ENCODE measurements around the gene LMNA. TPM values are rescaled to one million over a fixed set of nuclear protein-coding genes. Genes with fewer than 3 reads are reported as not detected.

The LMNA gene
- total and polyA plus RNA-seq, 8 donors: 53.1 to 630 (median 244) TPM

DNA sequence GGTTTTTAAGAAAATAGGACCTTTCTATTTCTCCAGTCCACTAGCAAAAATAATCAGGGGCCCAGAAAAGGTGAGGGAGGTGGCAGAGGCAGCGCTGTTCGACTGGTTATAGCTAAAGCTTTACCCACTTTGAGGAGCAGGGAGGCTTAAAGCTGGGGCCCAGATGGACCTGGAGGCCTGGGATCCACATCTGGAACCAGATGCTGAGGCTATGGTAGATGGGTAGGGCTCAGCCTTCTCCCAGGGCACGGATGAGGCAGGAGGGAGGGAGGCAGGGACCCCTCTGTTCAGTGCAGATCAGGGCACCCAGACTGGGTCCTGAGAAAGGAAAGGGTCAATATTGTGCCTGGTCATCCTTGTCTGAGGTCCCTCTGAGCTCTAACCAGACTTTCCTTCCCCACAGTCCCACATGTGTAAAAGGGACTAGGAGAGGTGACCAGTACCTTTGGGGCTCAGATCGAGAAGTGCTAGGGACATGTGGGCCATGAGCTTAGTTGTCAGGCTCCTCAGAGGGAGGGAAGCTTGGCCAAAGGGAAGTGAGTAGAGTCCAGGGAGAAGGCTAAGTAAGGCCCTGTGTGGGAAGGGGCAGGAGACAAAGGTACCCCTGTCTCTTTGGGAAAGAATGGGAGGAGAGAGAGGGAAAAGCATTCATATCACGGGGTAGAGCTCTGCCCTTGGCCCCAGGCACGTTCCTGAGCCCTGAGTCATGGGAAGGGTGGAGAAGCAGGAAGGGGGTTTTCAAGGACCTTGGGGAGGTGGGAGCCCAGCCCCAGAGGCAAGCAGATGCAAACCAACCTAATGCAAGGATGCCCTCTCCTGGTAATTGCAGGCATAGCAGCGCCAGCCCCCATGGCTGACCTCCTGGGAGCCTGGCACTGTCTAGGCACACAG is 15.4 kb downstream of the LMNA start:
- TF ChIP-seq, protein P1, sequence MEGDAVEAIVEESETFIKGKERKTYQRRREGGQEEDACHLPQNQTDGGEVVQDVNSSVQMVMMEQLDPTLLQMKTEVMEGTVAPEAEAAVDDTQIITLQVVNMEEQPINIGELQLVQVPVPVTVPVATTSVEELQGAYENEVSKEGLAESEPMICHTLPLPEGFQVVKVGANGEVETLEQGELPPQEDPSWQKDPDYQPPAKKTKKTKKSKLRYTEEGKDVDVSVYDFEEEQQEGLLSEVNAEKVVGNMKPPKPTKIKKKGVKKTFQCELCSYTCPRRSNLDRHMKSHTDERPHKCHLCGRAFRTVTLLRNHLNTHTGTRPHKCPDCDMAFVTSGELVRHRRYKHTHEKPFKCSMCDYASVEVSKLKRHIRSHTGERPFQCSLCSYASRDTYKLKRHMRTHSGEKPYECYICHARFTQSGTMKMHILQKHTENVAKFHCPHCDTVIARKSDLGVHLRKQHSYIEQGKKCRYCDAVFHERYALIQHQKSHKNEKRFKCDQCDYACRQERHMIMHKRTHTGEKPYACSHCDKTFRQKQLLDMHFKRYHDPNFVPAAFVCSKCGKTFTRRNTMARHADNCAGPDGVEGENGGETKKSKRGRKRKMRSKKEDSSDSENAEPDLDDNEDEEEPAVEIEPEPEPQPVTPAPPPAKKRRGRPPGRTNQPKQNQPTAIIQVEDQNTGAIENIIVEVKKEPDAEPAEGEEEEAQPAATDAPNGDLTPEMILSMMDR (IDR thresholded peaks at IDR 0.05): peak in 6 of 7 experiments; percentile 65 to 99 (median 98)
- TF ChIP-seq EP300 (IDR thresholded peaks at IDR 0.05) (no peak), POLR2A (IDR thresholded peaks at IDR 0.05) (no peak), POLR2AphosphoS5 (IDR thresholded peaks at IDR 0.05) (peak; percentile 48 to 82 (median 53))
- Histone ChIP-seq H3K4me1 (peaks cover 58 to 74% (median 60%) of the 10 kb centered on the region in 4 donors), H3K27me3 (no peaks in the 10 kb centered on the region), H3K4me3 (peak overlapping the region in 2 of 4 donors; percentile 7), H3K27ac (peak overlapping the region; percentile 62 to 99 (median 93)), H3K9me3 (no peaks in the 10 kb centered on the region), H3K36me3 (peaks cover 45 to 46% (median 46%) of the 10 kb centered on the region in 4 donors)
- intact Hi-C loops (cut with DNase I; ENCODE audit: low total_unique reads): loop anchor here (5.0 kb wide), 1 partner anchor 33 kb away; no protein-coding TSS in a partner anchor
- 27 to 36% (median 34%) methylated on average over 7 of the region's 7 CpGs for WGBS, 5 donors
- peak; percentile 86 to 97 for DNase-seq

DNA sequence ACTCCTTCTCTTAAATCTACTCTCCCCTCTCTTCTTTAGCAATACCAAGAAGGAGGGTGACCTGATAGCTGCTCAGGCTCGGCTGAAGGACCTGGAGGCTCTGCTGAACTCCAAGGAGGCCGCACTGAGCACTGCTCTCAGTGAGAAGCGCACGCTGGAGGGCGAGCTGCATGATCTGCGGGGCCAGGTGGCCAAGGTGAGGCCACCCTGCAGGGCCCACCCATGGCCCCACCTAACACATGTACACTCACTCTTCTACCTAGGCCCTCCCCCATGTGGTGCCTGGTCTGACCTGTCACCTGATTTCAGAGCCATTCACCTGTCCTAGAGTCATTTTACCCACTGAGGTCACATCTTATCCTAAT is 16.0 kb downstream of the LMNA start:
- no peaks in the 10 kb centered on the region for H3K27me3 ChIP-seq
- WGBS, 5 donors: 50 to 80% (median 77%) methylated on average over 2 to 6 of the region's 6 CpGs
- no peaks in the 10 kb centered on the region for H3K9me3 ChIP-seq
- peaks cover 51 to 68% (median 53%) of the 10 kb centered on the region in 4 donors for H3K4me1 ChIP-seq
- H3K36me3 ChIP-seq: peaks cover 51 to 53% (median 52%) of the 10 kb centered on the region in 4 donors
- peak overlapping the region in 1 of 4 donors; percentile 7 for H3K4me3 ChIP-seq
- H3K27ac ChIP-seq: peak overlapping the region; percentile 22 to 99 (median 93)
- TF ChIP-seq, protein P1 (IDR thresholded peaks at IDR 0.05): no peak
- TF ChIP-seq POLR2AphosphoS5 (IDR thresholded peaks at IDR 0.05) (no peak), EP300 (IDR thresholded peaks at IDR 0.05) (no peak), POLR2A (IDR thresholded peaks at IDR 0.05) (no peak)
- no peak for DNase-seq
- intact Hi-C loops (cut with DNase I; ENCODE audit: low total_unique reads): loop anchor here (5.0 kb wide), 1 partner anchor 33 kb away; no protein-coding TSS in a partner anchor

DNA sequence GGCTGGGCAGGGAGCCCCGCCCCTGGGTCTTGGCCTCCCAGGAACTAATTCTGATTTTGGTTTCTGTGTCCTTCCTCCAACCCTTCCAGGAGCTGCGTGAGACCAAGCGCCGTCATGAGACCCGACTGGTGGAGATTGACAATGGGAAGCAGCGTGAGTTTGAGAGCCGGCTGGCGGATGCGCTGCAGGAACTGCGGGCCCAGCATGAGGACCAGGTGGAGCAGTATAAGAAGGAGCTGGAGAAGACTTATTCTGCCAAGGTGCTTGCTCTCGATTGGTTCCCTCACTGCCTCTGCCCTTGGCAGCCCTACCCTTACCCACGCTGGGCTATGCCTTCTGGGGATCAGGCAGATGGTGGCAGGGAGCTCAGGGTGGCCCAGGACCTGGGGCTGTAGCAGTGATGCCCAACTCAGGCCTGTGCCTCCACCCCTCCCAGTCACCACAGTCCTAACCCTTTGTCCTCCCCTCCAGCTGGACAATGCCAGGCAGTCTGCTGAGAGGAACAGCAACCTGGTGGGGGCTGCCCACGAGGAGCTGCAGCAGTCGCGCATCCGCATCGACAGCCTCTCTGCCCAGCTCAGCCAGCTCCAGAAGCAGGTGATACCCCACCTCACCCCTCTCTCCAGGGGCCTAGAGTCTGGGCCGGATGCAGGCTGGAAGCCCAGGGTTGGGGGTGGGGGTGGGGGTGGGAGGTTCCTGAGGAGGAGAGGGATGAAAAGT is 20.4 kb downstream of the LMNA start:
- Histone ChIP-seq H3K4me3 (no peak overlapping the region), H3K27me3 (no peaks in the 10 kb centered on the region), H3K9me3 (no peaks in the 10 kb centered on the region), H3K4me1 (peaks cover 8 to 41% (median 16%) of the 10 kb centered on the region in 4 donors), H3K27ac (peak overlapping the region in 1 of 5 donors; percentile 26), H3K36me3 (peaks cover 94 to 96% (median 95%) of the 10 kb centered on the region in 4 donors)
- no peak for TF ChIP-seq POLR2AphosphoS5 (IDR thresholded peaks at IDR 0.05)
- TF ChIP-seq, protein P1 (IDR thresholded peaks at IDR 0.05): no peak
- TF ChIP-seq EP300 (IDR thresholded peaks at IDR 0.05): no peak
- TF ChIP-seq POLR2A (IDR thresholded peaks at IDR 0.05): no peak
- no peak for DNase-seq
- WGBS, 5 donors: 87 to 94% (median 90%) methylated on average over 12 to 18 of the region's 18 CpGs
- intact Hi-C loops (cut with DNase I; ENCODE audit: low total_unique reads): loop anchor here (5.0 kb wide), 1 partner anchor 38 kb away; no protein-coding TSS in a partner anchor

Data from stomach (tissue), 9 donors.